HepG2 (cell line): ENCODE data around the gene PDCD11. TPM values are rescaled to one million over a fixed set of nuclear protein-coding genes. Genes with fewer than 3 reads are reported as not detected.

Source experiments
- ATAC-seq: fragments of 200-7000 bp; cut with Tn5 transposase; 3 replicates; pipeline ENCODE4 v1.9.1; 2020; ENCODE audit warnings: mild to moderate bottlenecking, moderate library complexity
- BruUV-seq: library from RNA; stranded (reverse); fragments of 400-500 nt; replicated peaks from 2 replicates; lab custom pipeline; 2021; lab: Mats Ljungman, UMichigan
- CTCF ChIA-PET: fragments of 300-600 bp; formaldehyde crosslinking; extraction: SDS; loops from one replicate; lab custom pipeline; 2021; ENCODE audit warnings: low total read pairs, inconsistent platforms, low intra/inter-chr PET ratio; lab: Yijun Ruan, JAX
- POLR2A ChIA-PET: fragments of 350-600 bp; sonication (Branson Sonifier 250); formaldehyde crosslinking; loops from one replicate; lab custom pipeline; 2020; ENCODE audit warnings: antibody characterized with exemption, inconsistent platforms; lab: Yijun Ruan, JAX
- DNase-seq: peaks from one replicate; pipeline ENCODE4 v3.0.0-alpha.2; 2015; ENCODE audit warnings: low spot score
- FAIRE-seq: peaks from 3 replicates; lab custom pipeline; 2011; peaks lifted over from hg19 to GRCh38; lab: Jason Lieb, UNC
- H2AFZ ChIP-seq: one replicate; pipeline ENCODE4 v1.6.1; 2011; ENCODE audit warnings: low read length, inconsistent platforms
- H3K27ac ChIP-seq: fragments of 300-600 bp; 3 replicates; pipeline ENCODE4 v1.8.0; 2011; ENCODE audit warnings: mixed run types, mild to moderate bottlenecking, mixed read lengths, low read length, inconsistent platforms; ENCODE audit not compliant: insufficient read depth; ENCODE audit errors: extremely low read length
- H3K27me3 ChIP-seq, 2 experiments: fragments of 200-600 bp in 1 of 2; 2 replicates in 1 of 2; 3 replicates in 1 of 2; pipeline versions ENCODE4 v1.6.0 to v1.8.0; 2011; ENCODE audit warnings: low read length in 2 of 2, mild to moderate bottlenecking in 2 of 2, moderate library complexity in 2 of 2, inconsistent platforms in 1 of 2; ENCODE audit not compliant: insufficient read depth in 2 of 2, control insufficient read depth in 1 of 2
- H3K36me3 ChIP-seq, 2 experiments: fragments of 200-600 bp in 1 of 2; replicated peaks in 1 of 2; 2 replicates in 1 of 2; 3 replicates in 1 of 2; pipeline versions ENCODE4 v1.5.1 to v1.8.0; 2011; ENCODE audit warnings: low read length in 2 of 2, inconsistent platforms in 1 of 2; ENCODE audit not compliant: insufficient read depth in 2 of 2, control insufficient read depth in 1 of 2
- H3K4me1 ChIP-seq: 2 replicates; pipeline ENCODE4 v1.5.1; 2012; ENCODE audit warnings: low read length, inconsistent platforms; ENCODE audit not compliant: insufficient read depth
- H3K4me2 ChIP-seq: 2 replicates; pipeline ENCODE4 v1.6.0; 2011; ENCODE audit warnings: low read depth, low read length, inconsistent platforms
- H3K4me3 ChIP-seq, 3 experiments: fragments of 200-600 bp in 1 of 3; sonication (generic), shearing (Covaris generic) in 1 of 3; replicated peaks in 1 of 3; 2 replicates each; pipeline ENCODE4 v1.5.1; 2011 to 2016; ENCODE audit warnings: low read length in 3 of 3, inconsistent platforms in 2 of 3, low read depth in 2 of 3, mild to moderate bottlenecking in 2 of 3, control low read depth in 1 of 3, mixed read lengths in 1 of 3; ENCODE audit not compliant: insufficient read depth in 1 of 3
- H3K79me2 ChIP-seq: one replicate; pipeline ENCODE4 v1.6.1; 2011; ENCODE audit warnings: low read length, inconsistent platforms; ENCODE audit not compliant: insufficient read depth
- H3K9ac ChIP-seq: 2 replicates; pipeline ENCODE4 v1.6.0; 2011; ENCODE audit warnings: mild to moderate bottlenecking, low read depth, low read length, inconsistent platforms; ENCODE audit not compliant: insufficient read depth
- H3K9me3 ChIP-seq: 2 replicates; pipeline ENCODE4 v1.5.1; 2012; ENCODE audit warnings: mild to moderate bottlenecking, low read length
- H4K20me1 ChIP-seq: 2 replicates; pipeline ENCODE4 v1.6.0; 2011; ENCODE audit warnings: inconsistent platforms, mild to moderate bottlenecking, low read length, moderate library complexity; ENCODE audit not compliant: insufficient read depth
- EP300 ChIP-seq, 3 experiments: sonication (generic) in 1 of 3; formaldehyde crosslinking in 1 of 3; IDR thresholded peaks; 2 replicates each; pipeline versions ENCODE4 v1.5.1 to v1.6.1; 2011 to 2020; ENCODE audit warnings: low read depth in 2 of 3, low read length in 2 of 3, borderline replicate concordance in 1 of 3, improper control_type of control experiment in 1 of 3, mild to moderate bottlenecking in 1 of 3, missing genetic modification reagents in 1 of 3, moderate library complexity in 1 of 3
- NFE2 ChIP-seq: sonication (generic); formaldehyde crosslinking; IDR thresholded peaks from 2 replicates; pipeline ENCODE4 v1.4.0; 2020; ENCODE audit warnings: missing genetic modification reagents
- RFXAP ChIP-seq: sonication (generic); formaldehyde crosslinking; IDR thresholded peaks from 2 replicates; pipeline ENCODE4 v1.4.0; 2020; ENCODE audit warnings: missing genetic modification reagents, borderline replicate concordance
- SOX13 ChIP-seq, 3 experiments: fragments of 450-650 bp in 1 of 3; sonication (generic) in 1 of 3; formaldehyde crosslinking in 1 of 3; IDR thresholded peaks in 2 of 3; conservative IDR thresholded peaks in 1 of 3; 2 replicates each; pipeline versions ENCODE4 v1.5.0 to v1.6.1; 2016 to 2020; ENCODE audit warnings: antibody characterized with exemption in 1 of 3, mild to moderate bottlenecking in 1 of 3, missing compliant biosample characterization in 1 of 3, missing genetic modification reagents in 1 of 3, moderate library complexity in 1 of 3
- TMF1 ChIP-seq: sonication (generic); formaldehyde crosslinking; IDR thresholded peaks from 2 replicates; pipeline ENCODE4 v1.8.1; 2022; ENCODE audit warnings: low read depth, missing genetic modification reagents
- ZNF607 ChIP-seq: sonication (generic); formaldehyde crosslinking; IDR thresholded peaks from 2 replicates; pipeline ENCODE4 v1.5.1; 2020; ENCODE audit warnings: missing genetic modification reagents, mild to moderate bottlenecking, borderline replicate concordance
- ZNF616 ChIP-seq: sonication (generic); formaldehyde crosslinking; IDR thresholded peaks from 2 replicates; pipeline ENCODE4 v1.5.0; 2020; ENCODE audit warnings: low read depth, mild to moderate bottlenecking, missing genetic modification reagents
- ZNF709 ChIP-seq: sonication (generic); formaldehyde crosslinking; IDR thresholded peaks from 2 replicates; pipeline ENCODE4 v1.5.0; 2020; ENCODE audit warnings: mild to moderate bottlenecking, missing genetic modification reagents
- ZNF713 ChIP-seq: sonication (generic); formaldehyde crosslinking; IDR thresholded peaks from 2 replicates; pipeline ENCODE4 v1.4.0; 2020; ENCODE audit warnings: mild to moderate bottlenecking, missing genetic modification reagents
- ZNF883 ChIP-seq: sonication (generic); formaldehyde crosslinking; IDR thresholded peaks from 2 replicates; pipeline ENCODE4 v1.5.1; 2020; ENCODE audit warnings: mild to moderate bottlenecking, missing genetic modification reagents; ENCODE audit errors: not compliant biosample characterization
- ZUFSP ChIP-seq: sonication (generic); formaldehyde crosslinking; IDR thresholded peaks from 2 replicates; pipeline ENCODE4 v1.9.0; 2021; ENCODE audit warnings: missing genetic modification reagents, mild to moderate bottlenecking, borderline replicate concordance
- WGBS: methylation state at CpG from one replicate; pipeline ENCODE4 v1.1.6; 2017; ENCODE audit warnings: low lambda C conversion rate; 5-methylcytosine and 5-hydroxymethylcytosine counted together
- in situ Hi-C: cut with HindIII; loops from 2 replicates; pipeline ENCODE4 v1.10.0; 2017; ENCODE audit warnings: low pct_unique_long_range_greater_than_20kb; ENCODE audit not compliant: extremely low pct_ligation_motif_present
- intact Hi-C: fragments of 100-400 bp; cut with micrococcal nuclease; formaldehyde crosslinking; loops from one replicate; pipeline ENCODE4 v1.10.0; 2022; ENCODE audit not compliant: unreplicated experiment
- polyA plus RNA-seq, 8 experiments: library from polyadenylated mRNA; depleted of rRNA in 3 of 8; stranded (reverse) in 7 of 8; unstranded in 1 of 8; fragments of >200 nt; fragmentation: Illumina TruSeq in 4 of 8; extraction: Trizol in 4 of 8; gene quantifications; 2 replicates each; pipeline versions ENCODE4 v1.2.1 to v1.2.3, GENCODE V29; 2011 to 2016; ENCODE audit warnings: low read depth in 4 of 8, missing spikeins in 1 of 8, mixed read lengths in 1 of 8; ENCODE audit not compliant: insufficient read depth in 1 of 8
- total RNA-seq, 5 experiments: library from RNA; depleted of rRNA; stranded (reverse); fragments of >200 nt; fragmentation: Illumina TruSeq; extraction: Trizol; gene quantifications; 2 replicates each; pipeline ENCODE4 v1.2.3, GENCODE V29; 2016; ENCODE audit warnings: low read depth in 1 of 5

Gene PDCD11
- total and polyA plus RNA-seq, 2 of the 13 experiments (the other 11 are each of a cell fraction or from before 2014, with no cell fraction given) = 12.8 to 52.8 TPM

GRCh38 chr10:103440416-103440815, 44.0 kb downstream of the PDCD11 start:
- peaks cover 21% of the 10 kb centered on the region for H3K4me1 ChIP-seq
- H3K9me3 ChIP-seq = no peaks in the 10 kb centered on the region
- H3K4me2 ChIP-seq = no peak overlapping the region
- in situ Hi-C loops = no loop called here
- H3K36me3 ChIP-seq = peaks cover 45 to 88% of the 10 kb centered on the region in 2 experiments
- no peak overlapping the region for H2AFZ ChIP-seq
- no TSS peak for BruUV-seq
- no peak for DNase-seq
- no peak for TF ChIP-seq EP300 (IDR thresholded peaks at IDR 0.05; ENCODE audit: low read depth in 2 of 2, low read length in 2 of 2)
- TF ChIP-seq EP300 (CRISPR knock-in tag; IDR thresholded peaks at IDR 0.05; ENCODE audit: borderline replicate concordance) = no peak
- no peak for TF ChIP-seq ZUFSP (CRISPR knock-in tag)
- no peak for TF ChIP-seq SOX13 (IDR thresholded peaks at IDR 0.05)
- TF ChIP-seq SOX13 (CRISPR knock-in tag; conservative IDR thresholded peaks at IDR 0.05 in 1 of 2, IDR thresholded peaks at IDR 0.05 in 1 of 2) = no peak
- no peak for TF ChIP-seq ZNF883 (CRISPR knock-in tag)
- TF ChIP-seq, all 625 proteins: peak for 0
- H3K4me3 ChIP-seq = no peak overlapping the region
- no peaks in the 10 kb centered on the region for H4K20me1 ChIP-seq
- intact Hi-C loops = no loop called here
- H3K79me2 ChIP-seq = no peaks in the 10 kb centered on the region
- ChIA-PET POLR2A (no interaction called here), CTCF (no interaction called here)
- FAIRE-seq (no peak), ATAC-seq (no peak)
- H3K9ac ChIP-seq = no peak overlapping the region
- 97% methylated on average over 14 of the region's 14 CpGs for WGBS
- H3K27me3 ChIP-seq = no peaks in the 10 kb centered on the region
- H3K27ac ChIP-seq = no peak overlapping the region

GRCh38 chr10:103441206-103441605, 44.8 kb downstream of the PDCD11 start:
- 96% methylated on average over 8 of the region's 8 CpGs for WGBS
- no peak for DNase-seq
- H3K27me3 ChIP-seq = no peaks in the 10 kb centered on the region
- no peak overlapping the region for H3K4me2 ChIP-seq
- FAIRE-seq = no peak
- peaks cover 21% of the 10 kb centered on the region for H3K4me1 ChIP-seq
- H3K9ac ChIP-seq = no peak overlapping the region
- peaks cover 46 to 88% of the 10 kb centered on the region in 2 experiments for H3K36me3 ChIP-seq
- H3K27ac ChIP-seq = no peak overlapping the region
- ChIA-PET POLR2A (no interaction called here), CTCF (no interaction called here)
- no peaks in the 10 kb centered on the region for H4K20me1 ChIP-seq
- in situ Hi-C loops (no loop called here), intact Hi-C loops (no loop called here)
- no peaks in the 10 kb centered on the region for H3K9me3 ChIP-seq
- H3K79me2 ChIP-seq = no peaks in the 10 kb centered on the region
- no peak for ATAC-seq
- H2AFZ ChIP-seq = no peak overlapping the region
- no peak overlapping the region for H3K4me3 ChIP-seq
- BruUV-seq = no TSS peak
- TF ChIP-seq TMF1 (CRISPR knock-in tag) = no peak
- TF ChIP-seq ZNF607 (CRISPR knock-in tag) = no peak
- TF ChIP-seq RFXAP (CRISPR knock-in tag) = no peak
- no peak for TF ChIP-seq ZNF709 (CRISPR knock-in tag)
- no peak for TF ChIP-seq NFE2 (CRISPR knock-in tag)
- TF ChIP-seq ZNF616 = no peak
- no peak for TF ChIP-seq ZNF713 (CRISPR knock-in tag)
